ENCODE data around the gene DUOXA1. TPM values are rescaled to one million over a fixed set of nuclear protein-coding genes. Genes with fewer than 3 reads are reported as not detected.
"Not testable (repeated sequence)": the region's sequence is repeated elsewhere in the genome, so short reads cannot be mapped to it uniquely, and the experiment has no call there.

DUOXA1 gene
- total RNA-seq, 1 experiment from 2014 or later, result not detected

DNA sequence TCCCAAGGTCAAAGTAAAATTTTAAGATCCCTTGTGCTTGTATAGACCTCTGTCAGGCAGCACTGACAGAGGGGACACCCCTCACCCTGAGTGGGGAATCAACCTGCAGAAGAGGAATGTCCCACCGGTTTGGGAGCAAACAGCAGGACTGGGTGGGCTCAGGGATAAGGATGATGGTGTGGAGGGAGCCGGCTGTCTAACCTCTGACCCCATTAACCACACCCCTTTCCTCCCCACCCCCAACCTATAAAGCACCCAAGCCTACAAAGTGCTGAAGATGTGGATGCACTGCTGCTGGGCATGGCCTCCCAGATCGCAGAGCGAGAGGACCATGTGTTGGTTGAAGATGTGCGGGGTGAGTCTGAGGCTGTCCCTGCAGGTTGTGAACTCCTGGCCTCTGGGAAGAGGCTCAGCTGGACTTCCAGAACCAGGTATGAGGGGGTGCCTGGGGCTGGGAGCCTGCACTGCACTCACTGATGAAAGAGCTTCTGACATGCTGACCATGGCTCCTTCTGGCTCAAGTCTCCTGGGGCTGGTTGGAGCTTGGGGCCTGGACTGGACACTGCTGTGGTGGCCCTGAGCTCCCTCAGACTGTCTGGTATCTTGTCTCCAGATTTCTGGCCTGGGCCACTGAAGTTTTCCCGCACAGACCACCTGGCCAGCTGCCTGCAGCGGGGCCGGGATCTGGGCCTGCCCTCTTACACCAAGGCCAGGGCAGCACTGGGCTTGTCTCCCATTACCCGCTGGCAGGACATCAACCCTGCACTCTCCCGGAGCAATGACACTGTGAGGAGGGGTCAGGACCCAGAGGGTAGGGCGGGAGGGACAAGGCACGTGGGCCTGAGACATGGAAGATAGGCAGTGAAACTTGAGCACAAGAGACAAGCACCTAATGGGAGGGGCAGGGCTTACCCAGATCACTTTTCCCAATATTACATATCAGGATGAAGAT, 9.4 kb upstream of the DUOXA1 start:
- no peak overlapping the region for H3K9ac ChIP-seq (ENCODE audit: low read length)
- no peak for ATAC-seq
- intact Hi-C loops (cut with micrococcal nuclease), result no loop called here
- no peaks in the 10 kb centered on the region for H3K9me3 ChIP-seq (ENCODE audit: low read length)
- H3K4me1 ChIP-seq (ENCODE audit: insufficient read depth, low read length), result no peaks in the 10 kb centered on the region
- BruUV-seq (replicated peaks), result no TSS peak
- TF ChIP-seq EZH2 (IDR thresholded peaks at IDR 0.05; ENCODE audit: low read length, unreplicated experiment) (no peak), EZH2phosphoT487 (IDR thresholded peaks at IDR 0.05; ENCODE audit: borderline replicate concordance, low read length) (no peak)
- TF ChIP-seq, protein P1, sequence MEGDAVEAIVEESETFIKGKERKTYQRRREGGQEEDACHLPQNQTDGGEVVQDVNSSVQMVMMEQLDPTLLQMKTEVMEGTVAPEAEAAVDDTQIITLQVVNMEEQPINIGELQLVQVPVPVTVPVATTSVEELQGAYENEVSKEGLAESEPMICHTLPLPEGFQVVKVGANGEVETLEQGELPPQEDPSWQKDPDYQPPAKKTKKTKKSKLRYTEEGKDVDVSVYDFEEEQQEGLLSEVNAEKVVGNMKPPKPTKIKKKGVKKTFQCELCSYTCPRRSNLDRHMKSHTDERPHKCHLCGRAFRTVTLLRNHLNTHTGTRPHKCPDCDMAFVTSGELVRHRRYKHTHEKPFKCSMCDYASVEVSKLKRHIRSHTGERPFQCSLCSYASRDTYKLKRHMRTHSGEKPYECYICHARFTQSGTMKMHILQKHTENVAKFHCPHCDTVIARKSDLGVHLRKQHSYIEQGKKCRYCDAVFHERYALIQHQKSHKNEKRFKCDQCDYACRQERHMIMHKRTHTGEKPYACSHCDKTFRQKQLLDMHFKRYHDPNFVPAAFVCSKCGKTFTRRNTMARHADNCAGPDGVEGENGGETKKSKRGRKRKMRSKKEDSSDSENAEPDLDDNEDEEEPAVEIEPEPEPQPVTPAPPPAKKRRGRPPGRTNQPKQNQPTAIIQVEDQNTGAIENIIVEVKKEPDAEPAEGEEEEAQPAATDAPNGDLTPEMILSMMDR (conservative IDR thresholded peaks at IDR 0.05; ENCODE audit: low read depth, low read length), result no peak
- H3K27ac ChIP-seq (ENCODE audit: low read length), result no peak overlapping the region
- no peak overlapping the region for H2AFZ ChIP-seq (ENCODE audit: low read length)
- H3K4me2 ChIP-seq (ENCODE audit: low read length), result no peak overlapping the region
- H3K79me2 ChIP-seq (ENCODE audit: low read length), result no peaks in the 10 kb centered on the region
- H4K20me1 ChIP-seq (ENCODE audit: low read length), result no peaks in the 10 kb centered on the region
- DNase-seq, result no peak
- H3K9me2 ChIP-seq (replicated peaks; ENCODE audit: low read length), result no peaks in the 10 kb centered on the region
- no peak overlapping the region for H3K4me3 ChIP-seq (ENCODE audit: low read length)
- CTCF ChIA-PET, result interaction anchor here (1.4 kb wide), 1 partner anchor 12 kb away, joined by 3 read pairs; no protein-coding TSS in a partner anchor
- H3F3A ChIP-seq (ENCODE audit: low read length, unreplicated experiment), result no peaks in the 10 kb centered on the region
- H3K36me3 ChIP-seq (ENCODE audit: low read depth, low read length), result no peaks in the 10 kb centered on the region
- no peaks in the 10 kb centered on the region for H3K27me3 ChIP-seq (ENCODE audit: low read length)
- POLR2A ChIA-PET (ENCODE audit: unreplicated experiment), result no interaction called here

DNA sequence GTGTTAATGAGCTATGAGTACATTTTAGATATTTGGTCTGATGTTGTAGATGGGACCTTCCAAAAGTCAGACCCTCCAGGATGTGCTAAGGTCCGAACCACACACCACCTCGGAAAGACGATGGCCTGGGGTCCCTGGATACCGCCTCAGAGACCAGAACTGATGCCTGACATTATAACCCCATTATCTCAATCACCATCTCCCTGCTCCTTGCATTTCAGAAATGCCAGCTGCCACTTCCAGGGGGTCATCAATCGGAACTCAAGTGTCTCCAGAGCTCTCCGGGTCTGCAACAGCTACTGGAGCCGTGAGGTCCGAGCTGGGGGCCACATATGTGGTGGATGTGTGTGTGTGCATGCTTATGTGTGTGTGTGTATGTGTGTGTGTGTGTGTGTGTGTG, 8.0 kb upstream of the DUOXA1 start:
- POLR2A ChIA-PET (ENCODE audit: unreplicated experiment), result no interaction called here
- CTCF ChIA-PET, result no interaction called here
- ATAC-seq (no peak), DNase-seq (no peak)
- no peaks in the 10 kb centered on the region for H3K79me2 ChIP-seq (ENCODE audit: low read length)
- H3K4me1 ChIP-seq (ENCODE audit: insufficient read depth, low read length), result no peaks in the 10 kb centered on the region; the same call in 1 of the 2 replicates
- no peaks in the 10 kb centered on the region for H3K9me2 ChIP-seq (replicated peaks; ENCODE audit: low read length)
- no peak overlapping the region for H3K4me3 ChIP-seq (ENCODE audit: low read length)
- no peaks in the 10 kb centered on the region for H3K9me3 ChIP-seq (ENCODE audit: low read length)
- TF ChIP-seq, protein P1 (conservative IDR thresholded peaks at IDR 0.05; ENCODE audit: low read depth, low read length), result no peak
- TF ChIP-seq EZH2phosphoT487 (IDR thresholded peaks at IDR 0.05; ENCODE audit: borderline replicate concordance, low read length), result no peak
- TF ChIP-seq EZH2 (IDR thresholded peaks at IDR 0.05; ENCODE audit: low read length, unreplicated experiment), result no peak
- no TSS peak for BruUV-seq (replicated peaks)
- H3K9ac ChIP-seq (ENCODE audit: low read length), result no peak overlapping the region
- intact Hi-C loops (cut with micrococcal nuclease), result no loop called here
- no peak overlapping the region for H3K27ac ChIP-seq (ENCODE audit: low read length)
- H2AFZ ChIP-seq (ENCODE audit: low read length), result no peak overlapping the region
- no peaks in the 10 kb centered on the region for H3K36me3 ChIP-seq (ENCODE audit: low read depth, low read length)
- no peaks in the 10 kb centered on the region for H4K20me1 ChIP-seq (ENCODE audit: low read length)
- no peaks in the 10 kb centered on the region for H3F3A ChIP-seq (ENCODE audit: low read length, unreplicated experiment)
- no peaks in the 10 kb centered on the region for H3K27me3 ChIP-seq (ENCODE audit: low read length)
- H3K4me2 ChIP-seq (ENCODE audit: low read length), result no peak overlapping the region

- Histone ChIP-seq H3K27ac (ENCODE audit: low read length) (no peak overlapping the region), H3K4me3 (ENCODE audit: low read length) (no peak overlapping the region), H3K79me2 (ENCODE audit: low read length) (no peaks in the 10 kb centered on the region), H4K20me1 (ENCODE audit: low read length) (no peaks in the 10 kb centered on the region), H3K27me3 (ENCODE audit: low read length) (no peaks in the 10 kb centered on the region), H2AFZ (ENCODE audit: low read length) (no peak overlapping the region), H3K36me3 (ENCODE audit: low read depth, low read length) (no peaks in the 10 kb centered on the region), H3K9me2 (replicated peaks; ENCODE audit: low read length) (no peaks in the 10 kb centered on the region), H3K4me1 (ENCODE audit: insufficient read depth, low read length) (no peaks in the 10 kb centered on the region; the same call in 1 of the 2 replicates), H3K4me2 (ENCODE audit: low read length) (no peak overlapping the region), H3K9me3 (ENCODE audit: low read length) (no peaks in the 10 kb centered on the region), H3K9ac (ENCODE audit: low read length) (no peak overlapping the region), H3F3A (ENCODE audit: low read length, unreplicated experiment) (no peaks in the 10 kb centered on the region)
- DNase-seq (no peak), ATAC-seq (no peak)
- CTCF ChIA-PET, result no interaction called here
- intact Hi-C loops (cut with micrococcal nuclease), result no loop called here
- TF ChIP-seq, protein P1 (conservative IDR thresholded peaks at IDR 0.05; ENCODE audit: low read depth, low read length), result no peak
- no peak for TF ChIP-seq EZH2phosphoT487 (IDR thresholded peaks at IDR 0.05; ENCODE audit: borderline replicate concordance, low read length)
- no peak for TF ChIP-seq EZH2 (IDR thresholded peaks at IDR 0.05; ENCODE audit: low read length, unreplicated experiment)
- BruUV-seq (replicated peaks), result no TSS peak
- POLR2A ChIA-PET (ENCODE audit: unreplicated experiment), result no interaction called here
These were observed 6.7 kb upstream of the DUOXA1 start for GRCh38 chr15:45136378-45136764.

GRCh38 chr15:45135705-45136377, 6.2 kb upstream of the DUOXA1 start:
- H3K27ac ChIP-seq (ENCODE audit: low read length); H3K9me3 ChIP-seq (ENCODE audit: low read length); DNase-seq; ATAC-seq; H3K4me1 ChIP-seq (ENCODE audit: insufficient read depth, low read length); H3K9me2 ChIP-seq (replicated peaks; ENCODE audit: low read length); H3F3A ChIP-seq (ENCODE audit: low read length, unreplicated experiment); H3K36me3 ChIP-seq (ENCODE audit: low read depth, low read length); POLR2A ChIA-PET (ENCODE audit: unreplicated experiment); BruUV-seq (replicated peaks); H3K4me3 ChIP-seq (ENCODE audit: low read length); H3K4me2 ChIP-seq (ENCODE audit: low read length); H3K9ac ChIP-seq (ENCODE audit: low read length); H3K27me3 ChIP-seq (ENCODE audit: low read length); CTCF ChIA-PET; intact Hi-C loops (cut with micrococcal nuclease); H2AFZ ChIP-seq (ENCODE audit: low read length); H3K79me2 ChIP-seq (ENCODE audit: low read length); H4K20me1 ChIP-seq (ENCODE audit: low read length): not testable (repeated sequence)

All from PC-3 (cell line).